GM18873 (cell line): ENCODE data around the gene SALL1.

Experiments used
- ATAC-seq: cut with Tn5 transposase; IDR thresholded peaks from one replicate; pipeline ENCODE4 v1.9.1; 2021; ENCODE audit warnings: mild to moderate bottlenecking, moderate library complexity, moderate number of reproducible peaks; ENCODE audit not compliant: unreplicated experiment, low FRiP score

Gene SALL1

DNA sequence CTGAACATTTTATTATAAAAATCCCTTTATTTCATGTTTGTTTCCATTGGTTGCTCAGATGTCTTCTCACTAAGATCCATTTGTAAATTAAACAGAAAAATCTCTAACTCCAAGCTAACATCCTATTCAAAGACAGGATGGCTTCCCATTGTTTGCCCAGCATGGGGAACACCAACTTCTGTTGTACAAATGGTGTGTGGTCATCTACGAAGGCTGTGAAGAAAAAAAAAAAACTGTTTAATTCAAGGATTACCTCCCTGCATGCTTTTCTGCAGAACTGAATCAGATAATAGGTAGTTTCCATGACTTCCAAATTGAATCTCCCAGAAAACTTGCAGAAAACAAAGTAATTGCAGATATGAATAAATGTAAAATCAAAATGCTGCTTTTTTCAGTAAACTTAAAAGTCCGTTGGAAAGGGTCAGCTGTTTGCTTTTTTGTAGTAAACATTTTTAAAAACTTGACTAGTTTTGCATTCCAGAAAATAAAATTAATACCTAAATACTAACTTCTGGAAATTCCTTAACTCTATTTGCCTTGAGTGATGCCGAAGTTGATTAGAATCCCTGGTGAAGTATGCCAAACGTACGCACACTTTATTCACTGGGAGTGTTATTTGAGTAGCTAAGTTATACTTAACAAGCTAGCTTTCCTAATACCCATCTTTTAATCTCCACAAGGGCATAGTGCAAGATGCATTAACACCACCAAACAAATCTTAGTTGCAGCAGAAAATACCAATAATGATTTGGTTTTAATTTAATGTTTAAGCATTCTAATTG is 7.7 kb downstream of the SALL1 start:
- ATAC-seq, result no peak

- no peak for ATAC-seq
These were observed 9.5 kb downstream of the SALL1 start for GRCh38 chr16:51141541-51141940.

DNA sequence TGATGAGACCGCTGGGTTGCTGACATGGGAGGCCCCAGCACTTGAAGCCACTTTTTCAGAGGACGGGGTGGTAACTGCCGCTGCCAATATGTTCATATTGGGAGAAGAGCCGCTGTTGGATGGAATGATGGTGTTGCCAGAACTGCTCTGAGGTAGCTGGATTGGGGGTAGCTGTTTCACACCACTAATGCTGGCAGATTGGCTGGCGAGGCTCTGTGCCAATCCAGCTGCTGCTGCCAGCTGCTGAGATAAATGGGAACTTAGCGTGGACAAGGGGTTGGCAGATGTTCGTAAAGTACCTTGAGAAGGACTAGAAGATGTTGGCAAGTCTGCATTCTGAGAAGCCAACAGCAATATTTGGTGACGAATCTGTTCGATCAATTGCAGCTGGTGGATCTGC is 10.0 kb downstream of the SALL1 start:
- no peak for ATAC-seq

DNA sequence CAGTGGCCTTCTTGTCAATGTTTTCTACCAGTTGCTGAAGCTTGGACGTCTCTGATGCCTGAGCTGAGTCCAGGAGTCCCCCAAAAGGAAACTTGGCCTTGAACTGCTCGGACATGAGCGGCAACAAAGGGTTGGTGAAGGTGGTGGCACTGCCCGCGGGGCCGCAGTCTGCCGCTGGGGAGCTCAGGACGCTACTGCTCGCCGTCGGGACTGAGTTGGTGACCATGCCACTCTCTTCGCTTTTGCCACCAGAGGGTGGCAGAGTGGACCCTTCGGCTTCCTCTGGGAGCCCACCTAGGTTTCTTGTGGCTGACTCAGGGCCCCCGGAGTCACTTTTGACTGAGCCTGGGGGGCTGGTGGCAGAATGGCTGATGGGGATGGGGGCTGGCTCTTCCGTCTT is 11.0 kb downstream of the SALL1 start:
- no peak for ATAC-seq

- no peak for ATAC-seq
These were observed 11.5 kb downstream of the SALL1 start for GRCh38 chr16:51139568-51139967.

- ATAC-seq, result no peak
These were observed 12.9 kb downstream of the SALL1 start for GRCh38 chr16:51138178-51138577.

DNA sequence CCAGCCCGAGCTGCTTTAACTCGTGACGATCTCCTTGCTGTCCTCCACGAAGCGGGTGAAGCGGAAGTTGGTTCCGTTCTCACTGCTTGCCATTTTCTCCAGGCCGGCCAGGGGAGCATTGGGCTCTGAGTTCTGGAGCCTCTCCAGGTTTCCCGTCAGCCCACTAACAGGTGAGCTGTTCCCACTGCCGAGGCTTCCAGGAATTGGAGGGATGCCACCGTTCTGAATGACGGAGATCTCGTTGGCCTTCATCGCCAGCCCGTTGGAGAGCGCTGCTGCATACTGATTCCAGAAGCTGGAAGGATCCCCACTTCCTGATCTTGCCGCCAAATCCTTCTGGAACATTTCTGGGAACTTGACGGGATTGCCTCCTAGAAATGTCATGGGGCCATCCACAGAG is 14.0 kb downstream of the SALL1 start:
- ATAC-seq, result no peak

DNA sequence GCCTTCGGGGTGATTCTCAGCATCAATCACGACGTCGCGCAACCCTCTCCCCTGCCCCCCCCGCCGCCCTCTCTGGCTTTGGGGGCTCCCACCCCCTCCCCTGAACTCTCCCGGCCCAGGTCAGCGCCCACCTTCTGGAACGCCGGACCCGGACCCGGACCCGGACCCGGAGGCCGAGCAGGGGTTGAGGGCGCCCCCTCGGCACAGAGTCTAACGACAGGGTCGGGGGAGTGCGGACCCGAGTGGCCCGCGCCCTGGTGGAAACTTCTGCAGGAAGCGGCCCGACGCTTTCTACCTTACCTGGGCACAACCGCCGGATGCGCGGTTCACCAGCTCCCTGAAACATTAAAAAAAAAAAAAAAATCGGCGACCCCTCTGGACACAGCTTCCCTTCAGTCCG is 16.2 kb downstream of the SALL1 start:
- no peak for ATAC-seq

GRCh38 chr16:51134269-51134812 is 16.7 kb downstream of the SALL1 start:
- ATAC-seq, result no peak

DNA sequence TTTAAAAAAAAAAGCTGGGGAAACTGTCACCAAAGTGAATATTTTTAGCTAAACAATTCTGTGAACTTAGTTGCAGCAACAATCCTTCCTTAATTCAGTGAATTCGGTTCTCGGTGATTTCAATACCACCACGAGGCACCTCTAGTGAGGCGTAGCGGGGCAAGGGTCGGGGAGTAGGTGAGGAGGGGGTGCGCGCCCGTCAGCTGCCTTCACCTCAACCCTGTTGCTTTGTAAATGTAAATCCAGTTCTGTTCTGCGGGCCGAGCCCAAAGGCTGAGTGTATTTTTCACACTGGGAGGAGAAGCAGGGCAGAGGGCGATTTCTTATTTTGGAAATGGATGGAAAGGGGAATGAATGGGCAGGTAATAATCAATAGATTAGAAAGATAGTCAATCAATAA is 17.4 kb downstream of the SALL1 start:
- no peak for ATAC-seq

DNA sequence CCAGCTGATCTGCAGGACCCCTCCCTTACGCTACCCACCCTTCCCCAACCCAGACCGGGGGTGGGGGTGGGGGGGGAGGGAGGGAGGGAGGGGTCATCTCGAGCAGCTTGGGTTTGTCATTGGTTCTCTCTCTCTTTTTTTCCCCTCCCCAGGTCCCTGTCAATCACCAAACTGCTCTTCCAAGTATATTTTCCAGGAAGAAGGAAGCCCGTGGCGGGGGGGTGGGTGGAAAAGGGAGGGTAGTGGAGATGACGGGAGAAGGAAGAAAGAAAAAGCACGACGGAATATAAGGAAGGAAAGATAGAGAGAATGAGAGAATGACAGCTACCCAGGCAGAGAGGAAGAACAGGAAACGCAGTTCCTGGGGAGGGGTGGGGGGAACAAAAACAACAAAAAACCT is 17.9 kb downstream of the SALL1 start:
- ATAC-seq, result no peak

- ATAC-seq, result no peak
These were observed 18.5 kb downstream of the SALL1 start for GRCh38 chr16:51132490-51133115.

DNA sequence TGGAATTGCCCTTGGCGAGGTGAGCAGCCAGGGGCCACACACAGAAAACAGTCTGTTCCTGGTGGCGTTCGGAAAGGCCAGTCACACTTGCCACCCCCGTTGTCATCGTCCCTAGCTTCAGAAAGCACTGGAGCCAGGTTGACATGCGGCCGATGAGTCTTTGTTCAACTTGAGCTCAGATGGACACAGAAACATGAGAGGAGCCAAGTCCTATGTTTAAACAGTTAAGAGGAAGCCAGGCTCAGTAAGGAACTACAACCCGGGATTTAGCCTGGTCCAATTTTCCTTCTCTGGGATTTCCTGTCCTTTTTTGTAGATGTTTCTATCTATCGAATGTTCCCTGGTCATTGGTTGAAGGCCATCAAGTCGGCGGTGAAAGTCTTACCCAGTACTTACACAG is 19.5 kb downstream of the SALL1 start:
- no peak for ATAC-seq

DNA sequence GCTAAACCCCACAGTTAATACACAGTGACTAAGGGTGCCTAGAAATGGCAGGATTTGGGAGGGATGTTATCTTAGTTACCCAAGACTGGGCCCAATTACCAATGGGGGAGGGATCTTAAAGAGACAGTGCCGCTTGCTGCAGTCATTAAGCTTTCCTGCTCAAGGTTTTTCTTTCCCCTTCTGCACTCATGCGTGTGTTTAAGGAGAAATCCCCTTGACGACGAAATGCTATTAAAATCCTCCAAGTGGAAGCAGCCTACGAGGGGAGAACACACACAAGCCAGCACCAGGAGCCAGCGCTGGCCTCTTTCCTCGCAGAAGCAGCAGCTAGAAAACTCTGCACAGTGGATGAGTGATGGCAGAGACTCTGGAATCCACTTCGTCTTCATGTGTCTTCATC is 22.0 kb downstream of the SALL1 start:
- ATAC-seq, result no peak

GRCh38 chr16:51125992-51126391 is 25.1 kb downstream of the SALL1 start:
- ATAC-seq, result no peak

DNA sequence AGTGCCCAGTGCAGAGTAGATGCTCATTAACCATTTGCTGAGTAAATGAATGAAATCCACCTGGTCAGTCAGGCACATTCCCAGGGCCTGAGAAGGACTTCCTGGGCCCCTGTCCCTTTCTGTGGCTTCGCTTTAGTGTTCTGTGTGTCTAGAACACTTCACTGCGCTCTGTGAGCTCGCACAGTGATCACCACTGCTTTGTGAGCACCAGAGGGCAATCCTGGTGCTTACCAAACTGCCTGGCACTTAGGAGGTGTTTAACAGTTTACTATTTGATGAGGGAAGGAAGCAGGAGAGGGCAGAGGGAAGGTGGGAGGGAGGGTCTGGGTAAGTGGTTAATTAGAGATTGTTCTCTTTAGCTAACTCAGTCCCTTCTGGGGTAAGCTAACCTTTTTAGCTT is 26.2 kb downstream of the SALL1 start:
- ATAC-seq, result no peak

GRCh38 chr16:51121850-51122249 is 29.2 kb downstream of the SALL1 start:
- ATAC-seq, result no peak

GRCh38 chr16:51120730-51121347 is 30.2 kb downstream of the SALL1 start:
- ATAC-seq, result no peak

GRCh38 chr16:51119973-51120729 is 30.9 kb downstream of the SALL1 start:
- no peak for ATAC-seq

DNA sequence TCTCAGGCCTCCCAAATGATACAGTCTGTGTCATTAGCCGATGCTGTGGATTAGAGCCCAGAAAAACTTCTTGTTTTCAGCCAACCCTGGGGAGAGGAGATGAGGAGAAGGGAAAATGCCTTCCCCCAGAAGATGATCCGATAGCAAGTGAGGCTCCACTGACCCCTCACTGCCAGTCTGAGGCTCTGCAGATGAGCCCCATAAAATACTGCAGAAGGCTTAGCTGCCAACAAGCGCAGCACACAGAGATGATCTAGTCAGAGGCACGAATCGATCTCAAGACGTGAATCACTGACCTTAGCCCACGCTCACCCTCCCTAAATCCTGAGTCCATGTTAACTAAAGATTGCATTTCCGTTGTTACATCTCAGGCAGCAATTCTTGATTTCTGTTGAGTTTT is 31.5 kb downstream of the SALL1 start:
- ATAC-seq, result no peak

DNA sequence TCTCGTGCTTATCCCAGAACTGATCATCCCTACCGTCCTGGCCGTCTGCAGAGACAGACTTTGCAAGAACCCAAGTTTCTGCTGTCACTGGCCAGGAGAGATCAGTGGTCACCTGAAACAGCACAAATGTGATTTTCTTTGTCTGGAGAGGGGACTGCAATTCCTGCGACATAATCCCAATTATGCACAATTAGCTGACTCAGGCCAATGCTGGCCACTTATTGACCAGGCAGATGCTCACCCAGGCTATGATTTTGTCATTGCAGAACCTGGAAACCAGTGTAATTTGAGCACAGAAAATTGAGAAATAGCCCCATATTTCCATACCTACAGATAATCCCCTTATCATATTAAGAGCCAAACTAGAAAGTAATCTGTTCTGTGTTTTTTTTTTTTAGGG is 34.7 kb downstream of the SALL1 start:
- ATAC-seq, result no peak
